HCT116 (cell line): Measurements from ENCODE around the gene COBLL1. TPM values are rescaled to one million over a fixed set of nuclear protein-coding genes. Genes with fewer than 3 reads are reported as not detected.

Experiments used
- ATAC-seq: fragments of 200-7000 bp; cut with Tn5 transposase; 2 replicates; pipeline ENCODE4 v1.9.1; 2020; ENCODE audit warnings: mild to moderate bottlenecking, moderate library complexity
- BruUV-seq: library from RNA; stranded (reverse); fragments of 400-500 nt; replicated peaks from 2 replicates; lab custom pipeline; 2021; lab: Mats Ljungman, UMichigan
- CTCF ChIA-PET: fragments of 300-600 bp; sonication (Branson Sonifier 250); formaldehyde crosslinking; loops from one replicate; lab custom pipeline; 2021; ENCODE audit warnings: antibody characterized with exemption; lab: Charles Lee
- POLR2A ChIA-PET: fragments of 300-600, 350-600 bp; sonication (Branson Sonifier 250); formaldehyde crosslinking; loops from one replicate; lab custom pipeline; 2021; ENCODE audit warnings: antibody characterized with exemption; lab: Charles Lee
- RAD21 ChIA-PET, 2 experiments: fragments of 300-600 bp; sonication (Branson Sonifier 250); formaldehyde crosslinking; loops; one replicate each; lab custom pipeline; 2023; ENCODE audit warnings: low total read pairs in 2 of 2; ENCODE audit not compliant: uncharacterized antibody in 2 of 2, unreplicated experiment in 2 of 2, low non-redundant PET in 1 of 2; lab: Charles Lee
- DNase-seq: peaks from one replicate; pipeline ENCODE4 v3.0.0-alpha.2; 2010; ENCODE audit warnings: low read depth, low spot score
- H2AFZ ChIP-seq: fragments of 200-600 bp; shearing (Covaris generic), sonication (generic); 2 replicates; pipeline ENCODE4 v1.6.1; 2017; ENCODE audit warnings: low read depth, mixed run types, mixed read lengths, antibody characterized with exemption, low read length; ENCODE audit not compliant: poor library complexity, severe bottlenecking
- H3K27ac ChIP-seq: 2 replicates; pipeline ENCODE4 v1.5.1; 2012; ENCODE audit warnings: low read depth, low read length
- H3K27me3 ChIP-seq: fragments of 200-600 bp; sonication (generic); 2 replicates; pipeline ENCODE4 v1.6.1; 2016; ENCODE audit warnings: mixed run types, low read length, mixed read lengths; ENCODE audit not compliant: insufficient read depth
- H3K36me3 ChIP-seq, 2 experiments: fragments of 200-500 bp in 1 of 2; fragments of 200-600 bp in 1 of 2; sonication (Bioruptor generic) in 1 of 2; sonication (generic) in 1 of 2; 2 replicates each; pipeline versions ENCODE4 v1.5.1 to v1.6.1; 2014 to 2016; ENCODE audit warnings: low read length in 2 of 2, inconsistent platforms in 1 of 2, mixed read lengths in 1 of 2, mixed run types in 1 of 2; ENCODE audit not compliant: insufficient read depth in 2 of 2, control insufficient read depth in 1 of 2
- H3K4me1 ChIP-seq, 2 experiments: fragments of 200-600 bp in 1 of 2; sonication (generic) in 1 of 2; 2 replicates each; pipeline versions ENCODE4 v1.5.1 to v1.6.1; 2012 to 2017; ENCODE audit warnings: low read length in 2 of 2, inconsistent platforms in 1 of 2, mild to moderate bottlenecking in 1 of 2, mixed read lengths in 1 of 2, mixed run types in 1 of 2, moderate library complexity in 1 of 2; ENCODE audit not compliant: insufficient read depth in 2 of 2, control insufficient read depth in 1 of 2
- H3K4me2 ChIP-seq: fragments of 200-600 bp; sonication (generic); 2 replicates; pipeline ENCODE4 v1.6.1; 2017; ENCODE audit warnings: mixed run types, low read length, mixed read lengths
- H3K4me3 ChIP-seq, 2 experiments: fragments of 200-600 bp in 1 of 2; sonication (generic) in 1 of 2; replicated peaks in 1 of 2; 2 replicates each; pipeline ENCODE4 v1.5.1; 2011 to 2016; ENCODE audit warnings: low read length in 2 of 2, control low read depth in 1 of 2, low read depth in 1 of 2, mild to moderate bottlenecking in 1 of 2, mixed read lengths in 1 of 2, mixed run types in 1 of 2
- H3K79me2 ChIP-seq: fragments of 200-600 bp; sonication (generic); 2 replicates; pipeline ENCODE4 v1.6.1; 2017; ENCODE audit warnings: mild to moderate bottlenecking, mixed run types, low read length, moderate library complexity, mixed read lengths; ENCODE audit not compliant: insufficient read depth
- H3K9ac ChIP-seq: fragments of 200-600 bp; sonication (generic); 2 replicates; pipeline ENCODE4 v1.6.1; 2016; ENCODE audit warnings: low read length, mixed read lengths
- H3K9me2 ChIP-seq: fragments of 200-600 bp; sonication (generic), shearing (Covaris generic); 2 replicates; pipeline ENCODE4 v1.6.1; 2017; ENCODE audit warnings: mixed run types, mild to moderate bottlenecking, moderate library complexity; ENCODE audit not compliant: insufficient read depth
- H3K9me3 ChIP-seq, 2 experiments: fragments of 200-500 bp in 1 of 2; fragments of 200-600 bp in 1 of 2; sonication (Bioruptor generic) in 1 of 2; sonication (generic) in 1 of 2; 2 replicates each; pipeline ENCODE4 v1.6.1; 2014 to 2017; ENCODE audit warnings: low read length in 2 of 2, mixed read lengths in 2 of 2, inconsistent platforms in 1 of 2, low read depth in 1 of 2, mild to moderate bottlenecking in 1 of 2, mixed run types in 1 of 2, moderate library complexity in 1 of 2; ENCODE audit not compliant: control insufficient read depth in 1 of 2, insufficient read depth in 1 of 2
- H4K20me1 ChIP-seq: fragments of 200-600 bp; sonication (generic), shearing (Covaris generic); 2 replicates; pipeline ENCODE4 v1.6.1; 2017; ENCODE audit warnings: mixed run types, mild to moderate bottlenecking, moderate library complexity; ENCODE audit not compliant: insufficient read depth
- CBX3 ChIP-seq: IDR thresholded peaks from 2 replicates; pipeline ENCODE4 v1.6.1; 2012; ENCODE audit warnings: low read depth
- EGR1 ChIP-seq: IDR thresholded peaks from 2 replicates; pipeline ENCODE4 v1.6.1; 2012; ENCODE audit warnings: low read depth
- ELF1 ChIP-seq: IDR thresholded peaks from 2 replicates; pipeline ENCODE4 v1.6.1; 2012; ENCODE audit warnings: low read depth, borderline replicate concordance
- FOSL1 ChIP-seq: IDR thresholded peaks from 2 replicates; pipeline ENCODE4 v1.6.1; 2012; ENCODE audit warnings: low read depth
- JUND ChIP-seq: IDR thresholded peaks from 2 replicates; pipeline ENCODE4 v1.6.1; 2012
- POLR2AphosphoS5 ChIP-seq: IDR thresholded peaks from 2 replicates; pipeline ENCODE4 v1.6.1; 2011; ENCODE audit warnings: mild to moderate bottlenecking, low read depth, low read length, moderate library complexity
- RAD21 ChIP-seq: IDR thresholded peaks from 2 replicates; pipeline ENCODE4 v1.6.1; 2012; ENCODE audit warnings: low read depth, mild to moderate bottlenecking
- REST ChIP-seq: IDR thresholded peaks from 2 replicates; pipeline ENCODE4 v1.6.1; 2012; ENCODE audit warnings: low read depth
- SIN3A ChIP-seq: IDR thresholded peaks from 2 replicates; pipeline ENCODE4 v1.6.1; 2012; ENCODE audit warnings: low read depth
- SP1 ChIP-seq: IDR thresholded peaks from 2 replicates; pipeline ENCODE4 v1.6.1; 2012; ENCODE audit warnings: low read depth
- SRF ChIP-seq: IDR thresholded peaks from 2 replicates; pipeline ENCODE4 v1.6.1; 2012; ENCODE audit warnings: low read depth
- YY1 ChIP-seq: IDR thresholded peaks from 2 replicates; pipeline ENCODE4 v1.6.1; 2011; ENCODE audit warnings: low read length, low read depth, moderate library complexity, mild to moderate bottlenecking; ENCODE audit not compliant: insufficient replicate concordance; ENCODE audit errors: extremely low read depth
- ZNF274 ChIP-seq: fragments of 200-500 bp; sonication (Bioruptor generic); IDR thresholded peaks from 2 replicates; pipeline ENCODE4 v1.6.1; 2014; ENCODE audit warnings: mild to moderate bottlenecking, low read depth, low read length, inconsistent platforms
- intact Hi-C: fragments of 100-400 bp; cut with micrococcal nuclease; formaldehyde crosslinking; loops from 2 replicates; pipeline ENCODE4 v1.10.0; 2022
- total RNA-seq: library from RNA; stranded (reverse); gene quantifications from one replicate; pipeline ENCODE4 v1.2.1, GENCODE V29; 2021; ENCODE audit not compliant: unreplicated experiment

Gene COBLL1
- total RNA-seq, 1 experiment from 2014 or later: 3.6 TPM

GRCh38 chr2:164722616-164723338 is 118.8 kb downstream of the COBLL1 start:
- POLR2A ChIA-PET: no interaction called here
- Histone ChIP-seq H3K4me1 (no peaks in the 10 kb centered on the region), H4K20me1 (no peaks in the 10 kb centered on the region), H3K9me3 (no peaks in the 10 kb centered on the region), H3K9me2 (no peaks in the 10 kb centered on the region), H2AFZ (no peak overlapping the region), H3K4me3 (no peak overlapping the region)
- TF ChIP-seq REST (no peak), RAD21 (no peak), FOSL1 (no peak), SRF (no peak), CBX3 (no peak), EGR1 (no peak), ELF1 (no peak), POLR2AphosphoS5 (no peak), SP1 (no peak), SIN3A (no peak), ZNF274 (no peak), JUND (no peak), YY1 (no peak)
- TF ChIP-seq, all 23 proteins: peak for 0
- Histone ChIP-seq H3K79me2 (no peaks in the 10 kb centered on the region), H3K4me2 (no peak overlapping the region), H3K36me3 (no peaks in the 10 kb centered on the region), H3K9ac (no peak overlapping the region), H3K27me3 (no peaks in the 10 kb centered on the region), H3K27ac (no peak overlapping the region)
- RAD21 ChIA-PET: no interaction called here
- no TSS peak for BruUV-seq
- intact Hi-C loops: no loop called here
- DNase-seq (no peak), ATAC-seq (no peak)
- CTCF ChIA-PET: no interaction called here
